K562 (cell line): ENCODE measurements around the gene RXRA. TPM values are rescaled to one million over a fixed set of nuclear protein-coding genes. Genes with fewer than 3 reads are reported as not detected.

Source experiments
- CBX1 ChIP-seq: sonication (generic); IDR thresholded peaks from 2 replicates; pipeline ENCODE4 v1.6.1; 2016; ENCODE audit warnings: antibody characterized with exemption, low read depth, mild to moderate bottlenecking
- GTF3C2 ChIP-seq: IDR thresholded peaks from 3 replicates; pipeline ENCODE4 v1.6.1; 2011; ENCODE audit warnings: borderline replicate concordance, mild to moderate bottlenecking, moderate library complexity; ENCODE audit not compliant: insufficient read length; ENCODE audit errors: extremely low read depth
- NELFE ChIP-seq: IDR thresholded peaks from 2 replicates; pipeline ENCODE4 v1.6.1; 2011; ENCODE audit warnings: mild to moderate bottlenecking; ENCODE audit not compliant: insufficient read depth, insufficient read length
- SFPQ ChIP-seq: fragments of 200-400 bp; formaldehyde crosslinking; IDR thresholded peaks from 2 replicates; pipeline ENCODE4 v1.6.1; 2017; ENCODE audit warnings: mild to moderate bottlenecking, low read depth, low read length, moderate library complexity
- ZNF407 ChIP-seq: fragments of 450-650 bp; IDR thresholded peaks from 2 replicates; pipeline ENCODE4 v1.6.1; 2016; ENCODE audit warnings: low read depth
- ZNF431 ChIP-seq: sonication (generic); formaldehyde crosslinking; IDR thresholded peaks from 2 replicates; pipeline ENCODE4 v1.8.0; 2022; ENCODE audit warnings: mild to moderate bottlenecking, missing genetic modification reagents
- polyA plus RNA-seq, 8 experiments: library from polyadenylated mRNA; depleted of rRNA in 4 of 8; stranded (reverse) in 5 of 8; unstranded in 3 of 8; fragments of >200 nt; fragmentation: Nextera tagmentation in 2 of 8; fragmentation: Illumina TruSeq in 1 of 8; extraction: Ambion mirVana in 2 of 8; extraction: Trizol in 1 of 8; gene quantifications; 2 replicates each; pipeline versions ENCODE4 v1.2.1 to v1.2.3, GENCODE V29; 2011 to 2014; ENCODE audit warnings: inconsistent platforms in 1 of 8, missing spikeins in 1 of 8
- total RNA-seq, 7 experiments: library from RNA; depleted of rRNA in 6 of 7; stranded (reverse); fragments of >200 nt in 6 of 7; fragmentation: Illumina TruSeq in 2 of 7; extraction: Trizol in 2 of 7; gene quantifications; 2 replicates each; pipeline versions ENCODE4 v1.2.1 to v1.2.3, GENCODE V29; 2011 to 2021; ENCODE audit warnings: low replicate concordance in 1 of 7

Gene RXRA
- total and polyA plus RNA-seq, 9 of the 15 experiments (the other 6 are each of a cell fraction or from before 2014, with no cell fraction given) = 0.35 to 23.6 (median 4.6) TPM

- TF ChIP-seq ZNF407 (no peak), CBX1 (no peak), SFPQ (no peak), ZNF431 (CRISPR knock-in tag) (no peak), NELFE (no peak), GTF3C2 (no peak)
These were observed 12.3 kb downstream of the RXRA start (continued) for GRCh38 chr9:134338394-134339182.
